Nephron (organoid): ENCODE data around the gene TXNDC5.

Experiments used
- H3K27ac Mint-ChIP-seq, 3 experiments: 2 replicates each; pipeline ENCODE4 v1.8.0; 2020; ENCODE audit warnings: mixed read lengths in 3 of 3, mild to moderate bottlenecking in 2 of 3, moderate library complexity in 1 of 3
- H3K27me3 Mint-ChIP-seq: 2 replicates; pipeline ENCODE4 v1.8.0; 2021; ENCODE audit warnings: low read depth, mild to moderate bottlenecking, moderate library complexity, mixed read lengths
- H3K36me3 Mint-ChIP-seq: 2 replicates; pipeline ENCODE4 v1.8.0; 2020; ENCODE audit warnings: low read depth, mixed read lengths
- H3K4me1 Mint-ChIP-seq: 2 replicates; pipeline ENCODE4 v1.8.0; 2020; ENCODE audit warnings: mixed read lengths
- H3K4me3 Mint-ChIP-seq, 3 experiments: 2 replicates each; pipeline ENCODE4 v1.8.0; 2020; ENCODE audit warnings: mild to moderate bottlenecking in 3 of 3, mixed read lengths in 3 of 3, moderate library complexity in 2 of 3
- H3K9me3 Mint-ChIP-seq: 2 replicates; pipeline ENCODE4 v1.8.0; 2020; ENCODE audit warnings: mixed read lengths
- CTCF ChIP-seq, 3 experiments: fragments of 200-600 bp; sonication (generic); IDR thresholded peaks; one replicate each; pipeline ENCODE4 v1.5.0; 2021; ENCODE audit warnings: antibody characterized with exemption in 3 of 3; ENCODE audit not compliant: unreplicated experiment in 3 of 3

TXNDC5 gene

GRCh38 chr6:7903673-7904072 lies 6.9 kb downstream of the TXNDC5 start:
- Mint-ChIP-seq H3K36me3 (peaks cover 39% of the 10 kb centered on the region), H3K4me3 (no peak overlapping the region), H3K4me1 (peaks cover 9% of the 10 kb centered on the region), H3K27me3 (no peaks in the 10 kb centered on the region), H3K27ac (no peak overlapping the region), H3K9me3 (no peaks in the 10 kb centered on the region)
- TF ChIP-seq CTCF (IDR thresholded peaks at IDR 0.05; ENCODE audit: unreplicated experiment in 3 of 3): no peak

- Mint-ChIP-seq H3K9me3 (no peaks in the 10 kb centered on the region), H3K27ac (no peak overlapping the region), H3K27me3 (no peaks in the 10 kb centered on the region), H3K36me3 (peaks cover 47% of the 10 kb centered on the region), H3K4me1 (peaks cover 8% of the 10 kb centered on the region), H3K4me3 (no peak overlapping the region)
- no peak for TF ChIP-seq CTCF (IDR thresholded peaks at IDR 0.05; ENCODE audit: unreplicated experiment in 3 of 3)
These were observed 7.7 kb downstream of the TXNDC5 start for GRCh38 chr6:7902867-7903266.

- Mint-ChIP-seq H3K27me3 (no peaks in the 10 kb centered on the region), H3K36me3 (peaks cover 53% of the 10 kb centered on the region), H3K9me3 (no peaks in the 10 kb centered on the region), H3K4me3 (no peak overlapping the region), H3K4me1 (peaks cover 4% of the 10 kb centered on the region), H3K27ac (no peak overlapping the region)
- TF ChIP-seq CTCF (IDR thresholded peaks at IDR 0.05; ENCODE audit: unreplicated experiment in 3 of 3): no peak
These were observed 8.4 kb downstream of the TXNDC5 start for GRCh38 chr6:7902221-7902620.

- H3K27ac Mint-ChIP-seq: peak overlapping the region in 1 of 3 experiments; percentile 73
- H3K27me3 Mint-ChIP-seq: no peaks in the 10 kb centered on the region
- TF ChIP-seq CTCF (IDR thresholded peaks at IDR 0.05; ENCODE audit: unreplicated experiment in 3 of 3): no peak
- H3K4me1 Mint-ChIP-seq: peaks cover 4% of the 10 kb centered on the region
- H3K36me3 Mint-ChIP-seq: peaks cover 56% of the 10 kb centered on the region
- no peak overlapping the region for H3K4me3 Mint-ChIP-seq
- no peaks in the 10 kb centered on the region for H3K9me3 Mint-ChIP-seq
These were observed 8.8 kb downstream of the TXNDC5 start for GRCh38 chr6:7901780-7902179.

GRCh38 chr6:7901056-7901455 lies 9.5 kb downstream of the TXNDC5 start:
- no peaks in the 10 kb centered on the region for H3K4me1 Mint-ChIP-seq
- H3K27ac Mint-ChIP-seq: peak overlapping the region; percentile 73 to 87 (median 73)
- no peaks in the 10 kb centered on the region for H3K9me3 Mint-ChIP-seq
- H3K27me3 Mint-ChIP-seq: no peaks in the 10 kb centered on the region
- peaks cover 62% of the 10 kb centered on the region for H3K36me3 Mint-ChIP-seq
- TF ChIP-seq CTCF (IDR thresholded peaks at IDR 0.05; ENCODE audit: unreplicated experiment in 3 of 3): no peak
- H3K4me3 Mint-ChIP-seq: no peak overlapping the region

- Mint-ChIP-seq H3K9me3 (no peaks in the 10 kb centered on the region), H3K4me1 (no peaks in the 10 kb centered on the region), H3K27me3 (no peaks in the 10 kb centered on the region), H3K36me3 (peaks cover 66% of the 10 kb centered on the region), H3K4me3 (no peak overlapping the region), H3K27ac (peak overlapping the region; percentile 73 to 87 (median 73))
- TF ChIP-seq CTCF (IDR thresholded peaks at IDR 0.05; ENCODE audit: unreplicated experiment in 3 of 3): no peak
These were observed 10.0 kb downstream of the TXNDC5 start for GRCh38 chr6:7900621-7901020.
